HL-60 (cell line): ENCODE results near the gene OTUD7B.

Source experiments
- CTCF ChIP-seq: IDR thresholded peaks from one replicate; pipeline ENCODE4 v1.5.1; 2011; ENCODE audit warnings: low read length, control low read depth, inconsistent platforms; ENCODE audit not compliant: insufficient read depth
- GABPA ChIP-seq: IDR thresholded peaks from 2 replicates; pipeline ENCODE4 v1.6.1; 2012; ENCODE audit warnings: low read depth
- REST ChIP-seq: IDR thresholded peaks from 2 replicates; pipeline ENCODE4 v1.6.1; 2012; ENCODE audit warnings: low read depth; ENCODE audit not compliant: insufficient replicate concordance
- SPI1 ChIP-seq: IDR thresholded peaks from 2 replicates; pipeline ENCODE4 v1.6.1; 2012; ENCODE audit warnings: low read depth, mild to moderate bottlenecking, borderline replicate concordance

GRCh38 chr1:150008699-150009098 is 1.8 kb downstream of the OTUD7B start:
- no peak for TF ChIP-seq CTCF
- TF ChIP-seq GABPA: no peak
- TF ChIP-seq REST: no peak
- no peak for TF ChIP-seq SPI1
